ENCODE measurements around the gene OR10A4. TPM values are rescaled to one million over a fixed set of nuclear protein-coding genes. Genes with fewer than 3 reads are reported as not detected.

OR10A4 gene
- total and polyA plus RNA-seq, 2 of the 13 experiments (the other 11 are each of a cell fraction or from before 2014, with no cell fraction given), result not detected

- TF ChIP-seq ARID2 (CRISPR knock-in tag; IDR thresholded peaks at IDR 0.05; ENCODE audit: borderline replicate concordance), result no peak
These were observed 489 bp downstream of the OR10A4 start (continued) for GRCh38 chr11:6876914-6877313.

GRCh38 chr11:6882751-6883150 is 6.3 kb downstream of the OR10A4 start:
- Histone ChIP-seq H2AFZ (ENCODE audit: low read length) (no peak overlapping the region), H3K4me2 (ENCODE audit: low read depth, low read length) (no peak overlapping the region), H4K20me1 (ENCODE audit: insufficient read depth, low read length) (no peaks in the 10 kb centered on the region), H3K9ac (ENCODE audit: insufficient read depth, low read depth, low read length) (no peak overlapping the region), H3K36me3 (replicated peaks in 1 of 2; ENCODE audit: control insufficient read depth in 1 of 2, insufficient read depth in 2 of 2, low read length in 2 of 2) (no peaks in the 10 kb centered on the region), H3K79me2 (ENCODE audit: insufficient read depth, low read length) (no peaks in the 10 kb centered on the region), H3K27ac (ENCODE audit: extremely low read length, insufficient read depth, low read length) (no peak overlapping the region), H3K27me3 (ENCODE audit: control insufficient read depth in 1 of 2, insufficient read depth in 2 of 2, low read length in 2 of 2) (no peaks in the 10 kb centered on the region; a peak in 1 of 5 replicates), H3K4me3 (replicated peaks in 1 of 3; ENCODE audit: insufficient read depth in 1 of 3, low read depth in 2 of 3, low read length in 3 of 3) (no peak overlapping the region), H3K4me1 (ENCODE audit: insufficient read depth, low read length) (no peaks in the 10 kb centered on the region), H3K9me3 (ENCODE audit: low read length) (no peaks in the 10 kb centered on the region)
- ChIA-PET CTCF (ENCODE audit: low intra/inter-chr PET ratio, low total read pairs) (no interaction called here), POLR2A (no interaction called here)
- no peak for FAIRE-seq
- no peak for ATAC-seq
- no TSS peak for BruUV-seq (replicated peaks)
- in situ Hi-C loops (cut with HindIII; ENCODE audit: extremely low pct_ligation_motif_present, low pct_unique_long_range_greater_than_20kb), result no loop called here
- no peak for DNase-seq (ENCODE audit: low spot score)
- intact Hi-C loops (cut with micrococcal nuclease; ENCODE audit: unreplicated experiment), result no loop called here
- TF ChIP-seq ZBTB37 (CRISPR knock-in tag; IDR thresholded peaks at IDR 0.05) (no peak), TGIF2 (CRISPR knock-in tag; IDR thresholded peaks at IDR 0.05) (no peak), ZNF83 (CRISPR knock-in tag; IDR thresholded peaks at IDR 0.05; ENCODE audit: borderline replicate concordance) (no peak), HNF1A (IDR thresholded peaks at IDR 0.05; ENCODE audit: low read depth) (no peak), HNF1A (CRISPR knock-in tag; IDR thresholded peaks at IDR 0.05; ENCODE audit: borderline replicate concordance) (no peak), POGZ (CRISPR knock-in tag; IDR thresholded peaks at IDR 0.05) (no peak), IKZF4 (CRISPR knock-in tag; IDR thresholded peaks at IDR 0.05; ENCODE audit: borderline replicate concordance, low read depth, not compliant biosample characterization) (no peak), MAFF (IDR thresholded peaks at IDR 0.05; ENCODE audit: low read depth, low read length) (peak; percentile 89), GMEB2 (CRISPR knock-in tag; IDR thresholded peaks at IDR 0.05; ENCODE audit: low read depth) (no peak), ZNF274 (CRISPR knock-in tag; IDR thresholded peaks at IDR 0.05) (no peak), GFI1 (CRISPR knock-in tag; IDR thresholded peaks at IDR 0.05; ENCODE audit: borderline replicate concordance) (no peak), MAX (IDR thresholded peaks at IDR 0.05) (no peak), KDM2A (CRISPR knock-in tag; IDR thresholded peaks at IDR 0.05; ENCODE audit: borderline replicate concordance, low read depth) (no peak), E2F2 (CRISPR knock-in tag; IDR thresholded peaks at IDR 0.05; ENCODE audit: borderline replicate concordance) (no peak)

All from HepG2 (cell line).